HCT116 (cell line): ENCODE results near the gene SLC4A4. TPM values are rescaled to one million over a fixed set of nuclear protein-coding genes. Genes with fewer than 3 reads are reported as not detected.

ENCODE experiments used
- ATAC-seq: fragments of 200-7000 bp; cut with Tn5 transposase; 2 replicates; pipeline ENCODE4 v1.9.1; 2020; ENCODE audit warnings: mild to moderate bottlenecking, moderate library complexity
- BruUV-seq: library from RNA; stranded (reverse); fragments of 400-500 nt; replicated peaks from 2 replicates; lab custom pipeline; 2021; lab: Mats Ljungman, UMichigan
- CTCF ChIA-PET: fragments of 300-600 bp; sonication (Branson Sonifier 250); formaldehyde crosslinking; loops from one replicate; lab custom pipeline; 2021; ENCODE audit warnings: antibody characterized with exemption; lab: Charles Lee
- POLR2A ChIA-PET: fragments of 300-600, 350-600 bp; sonication (Branson Sonifier 250); formaldehyde crosslinking; loops from one replicate; lab custom pipeline; 2021; ENCODE audit warnings: antibody characterized with exemption; lab: Charles Lee
- RAD21 ChIA-PET, 2 experiments: fragments of 300-600 bp; sonication (Branson Sonifier 250); formaldehyde crosslinking; loops; one replicate each; lab custom pipeline; 2023; ENCODE audit warnings: low total read pairs in 2 of 2; ENCODE audit not compliant: uncharacterized antibody in 2 of 2, unreplicated experiment in 2 of 2, low non-redundant PET in 1 of 2; lab: Charles Lee
- DNase-seq: peaks from one replicate; pipeline ENCODE4 v3.0.0-alpha.2; 2010; ENCODE audit warnings: low read depth, low spot score
- H2AFZ ChIP-seq: fragments of 200-600 bp; shearing (Covaris generic), sonication (generic); 2 replicates; pipeline ENCODE4 v1.6.1; 2017; ENCODE audit warnings: low read depth, mixed run types, mixed read lengths, antibody characterized with exemption, low read length; ENCODE audit not compliant: poor library complexity, severe bottlenecking
- H3K27ac ChIP-seq: 2 replicates; pipeline ENCODE4 v1.5.1; 2012; ENCODE audit warnings: low read depth, low read length
- H3K27me3 ChIP-seq: fragments of 200-600 bp; sonication (generic); 2 replicates; pipeline ENCODE4 v1.6.1; 2016; ENCODE audit warnings: mixed run types, low read length, mixed read lengths; ENCODE audit not compliant: insufficient read depth
- H3K36me3 ChIP-seq, 2 experiments: fragments of 200-500 bp in 1 of 2; fragments of 200-600 bp in 1 of 2; sonication (Bioruptor generic) in 1 of 2; sonication (generic) in 1 of 2; 2 replicates each; pipeline versions ENCODE4 v1.5.1 to v1.6.1; 2014 to 2016; ENCODE audit warnings: low read length in 2 of 2, inconsistent platforms in 1 of 2, mixed read lengths in 1 of 2, mixed run types in 1 of 2; ENCODE audit not compliant: insufficient read depth in 2 of 2, control insufficient read depth in 1 of 2
- H3K4me1 ChIP-seq, 2 experiments: fragments of 200-600 bp in 1 of 2; sonication (generic) in 1 of 2; 2 replicates each; pipeline versions ENCODE4 v1.5.1 to v1.6.1; 2012 to 2017; ENCODE audit warnings: low read length in 2 of 2, inconsistent platforms in 1 of 2, mild to moderate bottlenecking in 1 of 2, mixed read lengths in 1 of 2, mixed run types in 1 of 2, moderate library complexity in 1 of 2; ENCODE audit not compliant: insufficient read depth in 2 of 2, control insufficient read depth in 1 of 2
- H3K4me2 ChIP-seq: fragments of 200-600 bp; sonication (generic); 2 replicates; pipeline ENCODE4 v1.6.1; 2017; ENCODE audit warnings: mixed run types, low read length, mixed read lengths
- H3K4me3 ChIP-seq, 2 experiments: fragments of 200-600 bp in 1 of 2; sonication (generic) in 1 of 2; replicated peaks in 1 of 2; 2 replicates each; pipeline ENCODE4 v1.5.1; 2011 to 2016; ENCODE audit warnings: low read length in 2 of 2, control low read depth in 1 of 2, low read depth in 1 of 2, mild to moderate bottlenecking in 1 of 2, mixed read lengths in 1 of 2, mixed run types in 1 of 2
- H3K79me2 ChIP-seq: fragments of 200-600 bp; sonication (generic); 2 replicates; pipeline ENCODE4 v1.6.1; 2017; ENCODE audit warnings: mild to moderate bottlenecking, mixed run types, low read length, moderate library complexity, mixed read lengths; ENCODE audit not compliant: insufficient read depth
- H3K9ac ChIP-seq: fragments of 200-600 bp; sonication (generic); 2 replicates; pipeline ENCODE4 v1.6.1; 2016; ENCODE audit warnings: low read length, mixed read lengths
- H3K9me2 ChIP-seq: fragments of 200-600 bp; sonication (generic), shearing (Covaris generic); 2 replicates; pipeline ENCODE4 v1.6.1; 2017; ENCODE audit warnings: mixed run types, mild to moderate bottlenecking, moderate library complexity; ENCODE audit not compliant: insufficient read depth
- H3K9me3 ChIP-seq, 2 experiments: fragments of 200-500 bp in 1 of 2; fragments of 200-600 bp in 1 of 2; sonication (Bioruptor generic) in 1 of 2; sonication (generic) in 1 of 2; 2 replicates each; pipeline ENCODE4 v1.6.1; 2014 to 2017; ENCODE audit warnings: low read length in 2 of 2, mixed read lengths in 2 of 2, inconsistent platforms in 1 of 2, low read depth in 1 of 2, mild to moderate bottlenecking in 1 of 2, mixed run types in 1 of 2, moderate library complexity in 1 of 2; ENCODE audit not compliant: control insufficient read depth in 1 of 2, insufficient read depth in 1 of 2
- H4K20me1 ChIP-seq: fragments of 200-600 bp; sonication (generic), shearing (Covaris generic); 2 replicates; pipeline ENCODE4 v1.6.1; 2017; ENCODE audit warnings: mixed run types, mild to moderate bottlenecking, moderate library complexity; ENCODE audit not compliant: insufficient read depth
- ATF3 ChIP-seq: IDR thresholded peaks from 2 replicates; pipeline ENCODE4 v1.6.1; 2012
- CBX3 ChIP-seq: IDR thresholded peaks from 2 replicates; pipeline ENCODE4 v1.6.1; 2012; ENCODE audit warnings: low read depth
- CEBPB ChIP-seq: IDR thresholded peaks from 2 replicates; pipeline ENCODE4 v1.6.1; 2012; ENCODE audit warnings: low read depth
- EGR1 ChIP-seq: IDR thresholded peaks from 2 replicates; pipeline ENCODE4 v1.6.1; 2012; ENCODE audit warnings: low read depth
- ELF1 ChIP-seq: IDR thresholded peaks from 2 replicates; pipeline ENCODE4 v1.6.1; 2012; ENCODE audit warnings: low read depth, borderline replicate concordance
- EZH2 ChIP-seq: fragments of 200-600 bp; sonication (generic); IDR thresholded peaks from 2 replicates; pipeline ENCODE4 v1.6.1; 2017; ENCODE audit warnings: antibody characterized with exemption, mixed run types
- FOSL1 ChIP-seq: IDR thresholded peaks from 2 replicates; pipeline ENCODE4 v1.6.1; 2012; ENCODE audit warnings: low read depth
- JUND ChIP-seq: IDR thresholded peaks from 2 replicates; pipeline ENCODE4 v1.6.1; 2012
- POLR2AphosphoS5 ChIP-seq: IDR thresholded peaks from 2 replicates; pipeline ENCODE4 v1.6.1; 2011; ENCODE audit warnings: mild to moderate bottlenecking, low read depth, low read length, moderate library complexity
- RAD21 ChIP-seq: IDR thresholded peaks from 2 replicates; pipeline ENCODE4 v1.6.1; 2012; ENCODE audit warnings: low read depth, mild to moderate bottlenecking
- SIN3A ChIP-seq: IDR thresholded peaks from 2 replicates; pipeline ENCODE4 v1.6.1; 2012; ENCODE audit warnings: low read depth
- SP1 ChIP-seq: IDR thresholded peaks from 2 replicates; pipeline ENCODE4 v1.6.1; 2012; ENCODE audit warnings: low read depth
- SRF ChIP-seq: IDR thresholded peaks from 2 replicates; pipeline ENCODE4 v1.6.1; 2012; ENCODE audit warnings: low read depth
- ZNF274 ChIP-seq: fragments of 200-500 bp; sonication (Bioruptor generic); IDR thresholded peaks from 2 replicates; pipeline ENCODE4 v1.6.1; 2014; ENCODE audit warnings: mild to moderate bottlenecking, low read depth, low read length, inconsistent platforms
- intact Hi-C: fragments of 100-400 bp; cut with micrococcal nuclease; formaldehyde crosslinking; loops from 2 replicates; pipeline ENCODE4 v1.10.0; 2022
- total RNA-seq: library from RNA; stranded (reverse); gene quantifications from one replicate; pipeline ENCODE4 v1.2.1, GENCODE V29; 2021; ENCODE audit not compliant: unreplicated experiment
- TF ChIP-seq, protein P1 (sequence below): IDR thresholded peaks from 2 replicates; pipeline ENCODE4 v1.6.1; 2011; ENCODE audit warnings: mild to moderate bottlenecking, low read length, moderate library complexity; ENCODE audit not compliant: insufficient replicate concordance; ENCODE audit errors: extremely low read depth
- TF ChIP-seq, protein P2 (sequence below): IDR thresholded peaks from 2 replicates; pipeline ENCODE4 v1.6.1; 2012; ENCODE audit warnings: low read depth
- TF ChIP-seq, protein P3 (sequence below): IDR thresholded peaks from 2 replicates; pipeline ENCODE4 v1.6.1; 2012

The SLC4A4 gene
- total RNA-seq, 1 experiment from 2014 or later: 0.30 TPM

GRCh38 chr4:71533121-71533520 lies 194.3 kb downstream of the SLC4A4 start:
- no peak overlapping the region for H3K4me3 ChIP-seq
- no peaks in the 10 kb centered on the region for H3K79me2 ChIP-seq
- ChIA-PET POLR2A (no interaction called here), CTCF (no interaction called here), RAD21 (no interaction called here)
- no peaks in the 10 kb centered on the region for H4K20me1 ChIP-seq
- H3K9me3 ChIP-seq: no peaks in the 10 kb centered on the region
- no peak overlapping the region for H3K4me2 ChIP-seq
- H3K36me3 ChIP-seq: no peaks in the 10 kb centered on the region
- TF ChIP-seq FOSL1: no peak
- TF ChIP-seq EGR1: no peak
- no peak for TF ChIP-seq RAD21
- H3K27me3 ChIP-seq: no peaks in the 10 kb centered on the region
- no peak overlapping the region for H3K9ac ChIP-seq
- DNase-seq (no peak), ATAC-seq (no peak)
- H3K4me1 ChIP-seq: no peaks in the 10 kb centered on the region
- intact Hi-C loops: no loop called here
- H3K27ac ChIP-seq: no peak overlapping the region
- no peaks in the 10 kb centered on the region for H3K9me2 ChIP-seq
- no TSS peak for BruUV-seq
- no peak overlapping the region for H2AFZ ChIP-seq

DNA sequence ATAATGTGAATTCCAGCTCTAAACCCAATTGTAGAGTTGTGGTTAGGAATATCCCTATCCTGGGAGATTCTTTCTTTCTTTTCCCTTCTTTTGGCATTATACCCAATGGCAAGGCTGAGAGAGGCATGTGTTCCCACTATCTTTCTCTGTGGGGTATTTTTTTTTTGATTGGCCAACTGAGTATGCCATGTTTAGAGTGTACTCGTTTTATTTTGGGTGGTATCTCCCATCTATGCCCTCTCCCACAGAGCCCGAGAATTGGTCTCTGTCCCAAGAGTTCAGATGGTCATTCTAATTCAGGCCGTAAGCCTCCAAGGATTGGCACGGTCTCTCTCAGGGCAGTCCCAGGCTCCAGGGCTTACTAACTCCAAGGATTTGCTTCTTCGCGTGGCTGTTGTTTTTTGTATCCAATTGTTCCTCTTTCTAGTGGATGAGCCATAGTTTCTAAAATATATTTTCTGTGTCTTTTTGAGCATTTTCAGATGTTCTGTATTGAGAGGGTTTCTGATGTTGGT lies 198.8 kb downstream of the SLC4A4 start:
- no peaks in the 10 kb centered on the region for H3K36me3 ChIP-seq
- no TSS peak for BruUV-seq
- CTCF ChIA-PET: no interaction called here
- H3K79me2 ChIP-seq: no peaks in the 10 kb centered on the region
- no peak overlapping the region for H3K27ac ChIP-seq
- DNase-seq (no peak), ATAC-seq (no peak)
- RAD21 ChIA-PET: no interaction called here
- H2AFZ ChIP-seq: no peak overlapping the region
- no peaks in the 10 kb centered on the region for H3K4me1 ChIP-seq
- intact Hi-C loops: no loop called here
- POLR2A ChIA-PET: no interaction called here
- no peak overlapping the region for H3K9ac ChIP-seq
- no peak overlapping the region for H3K4me3 ChIP-seq
- no peaks in the 10 kb centered on the region for H3K27me3 ChIP-seq
- H4K20me1 ChIP-seq: no peaks in the 10 kb centered on the region
- H3K9me2 ChIP-seq: no peaks in the 10 kb centered on the region
- H3K9me3 ChIP-seq: no peaks in the 10 kb centered on the region
- H3K4me2 ChIP-seq: no peak overlapping the region
- TF ChIP-seq POLR2AphosphoS5 (no peak), ZNF274 (no peak), EGR1 (no peak), SP1 (no peak), EZH2 (no peak), ATF3 (no peak), JUND (no peak), CBX3 (no peak), FOSL1 (no peak), SRF (no peak), SIN3A (no peak), ELF1 (no peak), RAD21 (no peak), CEBPB (no peak)
- TF ChIP-seq, protein P1, sequence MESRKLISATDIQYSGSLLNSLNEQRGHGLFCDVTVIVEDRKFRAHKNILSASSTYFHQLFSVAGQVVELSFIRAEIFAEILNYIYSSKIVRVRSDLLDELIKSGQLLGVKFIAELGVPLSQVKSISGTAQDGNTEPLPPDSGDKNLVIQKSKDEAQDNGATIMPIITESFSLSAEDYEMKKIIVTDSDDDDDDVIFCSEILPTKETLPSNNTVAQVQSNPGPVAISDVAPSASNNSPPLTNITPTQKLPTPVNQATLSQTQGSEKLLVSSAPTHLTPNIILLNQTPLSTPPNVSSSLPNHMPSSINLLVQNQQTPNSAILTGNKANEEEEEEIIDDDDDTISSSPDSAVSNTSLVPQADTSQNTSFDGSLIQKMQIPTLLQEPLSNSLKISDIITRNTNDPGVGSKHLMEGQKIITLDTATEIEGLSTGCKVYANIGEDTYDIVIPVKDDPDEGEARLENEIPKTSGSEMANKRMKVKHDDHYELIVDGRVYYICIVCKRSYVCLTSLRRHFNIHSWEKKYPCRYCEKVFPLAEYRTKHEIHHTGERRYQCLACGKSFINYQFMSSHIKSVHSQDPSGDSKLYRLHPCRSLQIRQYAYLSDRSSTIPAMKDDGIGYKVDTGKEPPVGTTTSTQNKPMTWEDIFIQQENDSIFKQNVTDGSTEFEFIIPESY: no peak
- TF ChIP-seq, protein P2, sequence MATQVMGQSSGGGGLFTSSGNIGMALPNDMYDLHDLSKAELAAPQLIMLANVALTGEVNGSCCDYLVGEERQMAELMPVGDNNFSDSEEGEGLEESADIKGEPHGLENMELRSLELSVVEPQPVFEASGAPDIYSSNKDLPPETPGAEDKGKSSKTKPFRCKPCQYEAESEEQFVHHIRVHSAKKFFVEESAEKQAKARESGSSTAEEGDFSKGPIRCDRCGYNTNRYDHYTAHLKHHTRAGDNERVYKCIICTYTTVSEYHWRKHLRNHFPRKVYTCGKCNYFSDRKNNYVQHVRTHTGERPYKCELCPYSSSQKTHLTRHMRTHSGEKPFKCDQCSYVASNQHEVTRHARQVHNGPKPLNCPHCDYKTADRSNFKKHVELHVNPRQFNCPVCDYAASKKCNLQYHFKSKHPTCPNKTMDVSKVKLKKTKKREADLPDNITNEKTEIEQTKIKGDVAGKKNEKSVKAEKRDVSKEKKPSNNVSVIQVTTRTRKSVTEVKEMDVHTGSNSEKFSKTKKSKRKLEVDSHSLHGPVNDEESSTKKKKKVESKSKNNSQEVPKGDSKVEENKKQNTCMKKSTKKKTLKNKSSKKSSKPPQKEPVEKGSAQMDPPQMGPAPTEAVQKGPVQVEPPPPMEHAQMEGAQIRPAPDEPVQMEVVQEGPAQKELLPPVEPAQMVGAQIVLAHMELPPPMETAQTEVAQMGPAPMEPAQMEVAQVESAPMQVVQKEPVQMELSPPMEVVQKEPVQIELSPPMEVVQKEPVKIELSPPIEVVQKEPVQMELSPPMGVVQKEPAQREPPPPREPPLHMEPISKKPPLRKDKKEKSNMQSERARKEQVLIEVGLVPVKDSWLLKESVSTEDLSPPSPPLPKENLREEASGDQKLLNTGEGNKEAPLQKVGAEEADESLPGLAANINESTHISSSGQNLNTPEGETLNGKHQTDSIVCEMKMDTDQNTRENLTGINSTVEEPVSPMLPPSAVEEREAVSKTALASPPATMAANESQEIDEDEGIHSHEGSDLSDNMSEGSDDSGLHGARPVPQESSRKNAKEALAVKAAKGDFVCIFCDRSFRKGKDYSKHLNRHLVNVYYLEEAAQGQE: no peak
- TF ChIP-seq, protein P3, sequence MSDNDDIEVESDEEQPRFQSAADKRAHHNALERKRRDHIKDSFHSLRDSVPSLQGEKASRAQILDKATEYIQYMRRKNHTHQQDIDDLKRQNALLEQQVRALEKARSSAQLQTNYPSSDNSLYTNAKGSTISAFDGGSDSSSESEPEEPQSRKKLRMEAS: no peak
